RWPE1 (cell line): ENCODE data around the gene MYPOP.
A peak's percentile ranks its signal among the peaks of the same experiment; 100 is the strongest.
"Not testable (repeated sequence)": the region's sequence is repeated elsewhere in the genome, so short reads cannot be mapped to it uniquely, and the experiment has no call there.

Experiments used
- CTCF ChIA-PET: fragments of 350-600 bp; sonication (Branson Sonifier 250); formaldehyde crosslinking; extraction: SDS; loops from one replicate; lab custom pipeline; 2021; lab: Yijun Ruan, JAX
- POLR2A ChIA-PET: fragments of 400-600 bp; formaldehyde crosslinking; extraction: SDS; loops from one replicate; lab custom pipeline; 2020; ENCODE audit warnings: antibody characterized with exemption; ENCODE audit not compliant: low non-redundant PET; lab: Yijun Ruan, JAX
- DNase-seq: peaks from one replicate; pipeline ENCODE4 v3.0.0; 2012; ENCODE audit warnings: low spot score
- H3K27ac ChIP-seq: fragments of 450-650 bp; 2 replicates; pipeline ENCODE4 v1.5.1; 2017
- TF ChIP-seq, protein P1 (sequence below): fragments of 450-650 bp; conservative IDR thresholded peaks from 2 replicates; pipeline ENCODE4 v1.5.1; 2017; ENCODE audit warnings: low read depth, mild to moderate bottlenecking

MYPOP gene

DNA sequence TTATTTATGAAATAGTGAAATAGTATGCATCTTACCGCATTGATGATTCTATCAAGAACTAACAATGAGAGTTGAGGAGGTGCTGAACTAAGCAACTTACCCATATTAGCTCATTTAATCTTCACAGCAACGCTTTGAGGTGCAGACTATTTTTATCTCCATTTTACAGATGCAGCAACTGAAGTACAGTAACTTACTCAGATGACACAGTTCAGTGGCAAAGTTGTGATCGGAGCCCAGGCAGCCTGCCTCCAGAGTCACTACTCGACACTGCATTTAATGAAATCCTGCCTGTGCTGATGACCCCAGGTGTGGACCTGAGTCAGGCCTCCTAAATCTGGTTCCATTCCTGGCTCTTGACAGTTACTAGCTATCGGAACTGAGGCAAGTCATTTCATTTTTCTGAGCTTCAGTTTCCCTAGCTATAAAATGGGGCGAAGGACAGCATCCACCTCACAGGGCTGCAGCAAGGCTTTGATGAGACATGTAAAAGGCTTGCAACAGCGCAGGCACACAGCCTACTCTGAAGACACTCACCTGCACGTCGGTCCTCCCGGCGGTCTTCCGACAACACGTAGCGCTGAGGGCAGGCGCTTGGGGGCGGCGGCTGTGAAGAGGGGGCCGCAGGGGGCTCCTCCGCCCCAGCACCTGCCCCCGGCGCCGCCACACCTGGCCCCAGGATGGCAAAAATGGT, 1.5 kb downstream of the MYPOP start:
- TF ChIP-seq, protein P1, sequence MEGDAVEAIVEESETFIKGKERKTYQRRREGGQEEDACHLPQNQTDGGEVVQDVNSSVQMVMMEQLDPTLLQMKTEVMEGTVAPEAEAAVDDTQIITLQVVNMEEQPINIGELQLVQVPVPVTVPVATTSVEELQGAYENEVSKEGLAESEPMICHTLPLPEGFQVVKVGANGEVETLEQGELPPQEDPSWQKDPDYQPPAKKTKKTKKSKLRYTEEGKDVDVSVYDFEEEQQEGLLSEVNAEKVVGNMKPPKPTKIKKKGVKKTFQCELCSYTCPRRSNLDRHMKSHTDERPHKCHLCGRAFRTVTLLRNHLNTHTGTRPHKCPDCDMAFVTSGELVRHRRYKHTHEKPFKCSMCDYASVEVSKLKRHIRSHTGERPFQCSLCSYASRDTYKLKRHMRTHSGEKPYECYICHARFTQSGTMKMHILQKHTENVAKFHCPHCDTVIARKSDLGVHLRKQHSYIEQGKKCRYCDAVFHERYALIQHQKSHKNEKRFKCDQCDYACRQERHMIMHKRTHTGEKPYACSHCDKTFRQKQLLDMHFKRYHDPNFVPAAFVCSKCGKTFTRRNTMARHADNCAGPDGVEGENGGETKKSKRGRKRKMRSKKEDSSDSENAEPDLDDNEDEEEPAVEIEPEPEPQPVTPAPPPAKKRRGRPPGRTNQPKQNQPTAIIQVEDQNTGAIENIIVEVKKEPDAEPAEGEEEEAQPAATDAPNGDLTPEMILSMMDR = no peak
- POLR2A ChIA-PET = no interaction called here
- CTCF ChIA-PET = interaction anchor here (0.6 to 1.2 kb wide), 3 partner anchors 11 to 176 kb away, joined by 3 to 4 read pairs (median 3); no protein-coding TSS in a partner anchor
- peak overlapping the region; percentile 85 for H3K27ac ChIP-seq
- DNase-seq = no peak

DNA sequence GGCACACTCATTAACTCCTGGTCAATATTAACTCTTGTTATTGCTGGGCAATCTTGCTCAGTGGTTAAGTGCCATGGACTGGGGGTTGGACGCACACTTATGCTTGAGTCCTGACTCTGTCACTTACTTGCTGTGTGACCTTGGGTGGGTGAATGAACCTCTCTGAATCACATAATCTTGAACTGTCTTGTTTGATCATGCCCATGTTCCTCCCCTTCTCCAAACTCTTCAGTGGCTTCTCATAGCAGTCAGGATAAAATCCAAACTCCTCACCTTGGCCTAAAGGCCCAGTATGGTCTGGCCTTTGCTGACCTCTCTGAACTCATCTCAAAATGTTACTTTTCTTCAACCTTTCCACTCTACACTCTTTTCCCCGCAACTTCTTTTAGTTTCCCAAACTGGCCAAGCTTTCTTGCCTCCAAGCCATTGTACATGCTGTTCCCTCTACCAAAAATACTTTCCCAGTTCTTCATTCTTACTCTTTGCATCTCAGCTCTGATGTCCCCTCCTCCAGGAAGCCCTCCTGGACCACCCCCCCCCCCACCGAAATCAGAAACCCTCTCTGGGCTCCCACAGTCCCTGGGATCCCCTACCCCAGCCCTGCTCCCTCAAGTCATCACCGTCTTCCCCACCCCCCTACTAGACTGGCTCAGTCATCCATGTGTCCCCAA, 2.4 kb downstream of the MYPOP start:
- DNase-seq = no peak
- CTCF ChIA-PET = interaction anchor here (0.6 kb wide), 1 partner anchor 10 kb away, joined by 4 read pairs; no protein-coding TSS in a partner anchor
- POLR2A ChIA-PET = no interaction called here

DNA sequence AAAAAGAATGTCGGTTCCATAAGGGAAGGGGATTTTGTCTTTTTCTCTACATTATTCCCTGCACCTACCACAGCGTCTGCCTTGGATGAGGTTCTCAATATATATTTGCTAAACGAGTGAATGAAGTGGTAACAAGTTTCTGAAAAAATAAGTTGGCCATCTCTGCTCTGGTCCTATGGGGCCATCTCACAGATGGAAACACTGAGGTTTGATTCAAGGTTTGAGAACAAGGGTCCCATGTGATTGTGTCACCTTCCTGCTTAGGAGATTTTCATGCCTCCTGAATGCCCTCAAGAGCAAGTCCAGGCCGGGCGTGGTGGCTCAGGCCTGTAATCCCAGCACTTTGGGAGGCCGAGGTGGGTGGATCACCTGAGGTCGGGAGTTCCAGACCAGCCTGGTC, 3.2 kb downstream of the MYPOP start:
- no peak overlapping the region for H3K27ac ChIP-seq
- DNase-seq = no peak
- ChIA-PET POLR2A (no interaction called here), CTCF (no interaction called here)
- TF ChIP-seq, protein P1 = no peak

More for the DNA sequence above, 2.4 kb downstream of the MYPOP start:
- no peak overlapping the region for H3K27ac ChIP-seq
- TF ChIP-seq, protein P1 = no peak

DNA sequence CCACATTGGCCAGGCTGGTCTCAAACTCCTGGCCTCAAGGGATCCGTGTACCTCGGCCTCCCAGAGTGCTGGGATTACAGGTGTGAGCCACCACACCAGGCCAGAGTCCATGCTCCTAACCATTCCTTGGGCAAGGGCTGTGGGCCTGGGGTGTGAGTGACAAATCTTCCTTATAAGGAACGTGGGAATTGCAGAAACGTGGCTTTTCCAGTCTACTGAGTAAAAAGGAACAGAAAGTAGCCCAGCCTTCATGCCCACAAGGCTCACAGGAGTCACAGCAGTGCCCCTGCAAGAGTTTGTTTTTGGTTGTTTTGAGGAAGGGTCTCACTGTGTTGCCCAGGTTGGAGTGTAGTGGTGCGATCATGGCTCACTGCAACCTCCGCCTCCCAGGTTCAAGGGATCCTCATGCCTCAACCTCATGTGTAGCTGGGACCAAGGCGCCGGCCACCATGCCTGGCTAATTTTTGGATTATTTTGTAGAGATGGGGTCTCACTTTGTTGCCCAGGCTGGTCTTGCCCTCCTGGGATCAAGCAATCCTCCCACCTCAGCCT, 5.1 kb downstream of the MYPOP start:
- ChIA-PET CTCF (interaction anchor here (0.7 kb wide), 1 partner anchor 182 kb away, joined by 4 read pairs; no protein-coding TSS in a partner anchor), POLR2A (no interaction called here)
- TF ChIP-seq, protein P1 = no peak
- no peak overlapping the region for H3K27ac ChIP-seq
- DNase-seq = no peak

DNA sequence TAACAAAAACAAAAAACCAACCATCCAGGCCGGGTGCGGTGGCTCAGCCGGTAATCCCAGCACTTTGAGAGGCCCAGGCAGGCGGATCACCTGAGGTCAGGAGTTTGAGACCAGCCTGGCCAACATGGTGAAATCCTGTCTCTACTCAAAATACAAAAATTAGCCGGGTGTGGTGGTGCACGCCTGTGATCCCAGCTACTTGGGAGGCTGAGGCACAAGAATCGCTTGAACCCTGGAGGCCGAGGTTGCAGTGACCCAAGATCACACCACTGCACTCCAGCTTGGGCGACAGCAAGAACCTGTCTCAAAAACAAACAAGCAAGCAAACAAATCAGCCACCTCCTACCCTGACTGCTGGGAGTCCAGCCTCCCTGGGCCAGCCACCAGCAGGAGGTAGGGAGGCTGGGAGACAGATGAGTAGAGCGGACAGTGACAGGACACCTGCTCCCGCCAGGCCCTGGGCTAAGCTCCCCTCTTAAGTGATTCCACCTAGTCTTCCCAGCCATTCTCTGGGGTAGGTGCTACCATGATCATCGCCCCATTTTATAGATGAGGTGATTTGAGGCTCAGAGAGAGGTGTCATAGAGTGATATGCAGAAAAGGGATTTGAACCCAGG, 6.3 kb downstream of the MYPOP start:
- CTCF ChIA-PET, DNase-seq, POLR2A ChIA-PET, H3K27ac ChIP-seq: not testable (repeated sequence)

DNA sequence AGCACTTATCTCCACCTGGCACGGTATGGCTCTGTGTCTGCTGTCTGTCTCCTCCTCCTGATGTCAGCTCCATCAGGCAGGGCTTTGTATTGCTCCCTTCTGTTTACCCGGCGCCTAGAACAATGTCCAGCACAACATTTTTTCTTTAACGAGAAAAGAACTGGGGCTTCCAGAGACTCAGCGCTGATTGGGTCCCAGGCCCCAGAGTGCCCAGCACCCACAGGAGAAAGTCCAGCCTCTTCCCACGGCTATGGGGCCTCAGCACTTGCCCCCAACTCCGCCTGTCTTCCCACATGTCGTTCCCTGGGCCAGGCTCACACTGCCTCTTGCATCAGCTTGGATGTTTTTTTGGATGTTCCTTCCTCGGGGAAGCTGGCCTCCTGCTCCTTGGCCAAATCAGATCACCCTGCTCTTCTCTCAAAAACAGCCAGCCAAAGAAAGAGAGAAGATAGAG, 6.9 kb downstream of the MYPOP start:
- TF ChIP-seq, protein P1 = no peak
- H3K27ac ChIP-seq = peak overlapping the region; percentile 23; the same call in 1 of the 2 replicates
- DNase-seq = no peak
- ChIA-PET POLR2A (no interaction called here), CTCF (interaction anchor here (0.5 to 0.7 kb wide), 2 partner anchors 65 to 134 kb away, joined by 5 to 6 read pairs; no protein-coding TSS in a partner anchor)
